Kidney epithelial cell (primary cell): ENCODE results near the gene RPP14. TPM values are rescaled to one million over a fixed set of nuclear protein-coding genes. Genes with fewer than 3 reads are reported as not detected.

Experiments
- DNase-seq: peaks from one replicate; pipeline ENCODE4 v3.0.0-alpha.2; 2010; ENCODE audit warnings: low read depth
- H3K27me3 ChIP-seq: 2 replicates; pipeline ENCODE4 v1.6.0; 2011; ENCODE audit warnings: low read length; ENCODE audit not compliant: control insufficient read depth, insufficient read depth
- H3K36me3 ChIP-seq: 2 replicates; pipeline ENCODE4 v1.5.1; 2011; ENCODE audit warnings: low read length; ENCODE audit not compliant: control insufficient read depth, insufficient read depth
- H3K4me3 ChIP-seq: 2 replicates; pipeline ENCODE4 v1.5.1; 2011; ENCODE audit warnings: low read depth, mild to moderate bottlenecking, control low read depth, low read length
- CTCF ChIP-seq: IDR thresholded peaks from 2 replicates; pipeline ENCODE4 v1.5.1; 2011; ENCODE audit warnings: mild to moderate bottlenecking, moderate library complexity, low read length, control low read depth, inconsistent platforms; ENCODE audit not compliant: insufficient read depth, poor library complexity, severe bottlenecking
- total RNA-seq: library from RNA; depleted of rRNA; stranded (reverse); fragments of >200 nt; gene quantifications from 2 replicates; pipeline ENCODE4 v1.2.3, GENCODE V29; 2015

The RPP14 gene
- total RNA-seq, 1 donor from 2014 or later, result 15.1 TPM

GRCh38 chr3:58350627-58351013 lies 44.6 kb downstream of the RPP14 start:
- no peak for TF ChIP-seq CTCF
- Histone ChIP-seq H3K36me3 (no peaks in the 10 kb centered on the region), H3K4me3 (no peak overlapping the region), H3K27me3 (no peaks in the 10 kb centered on the region)
- no peak for DNase-seq

GRCh38 chr3:58351920-58352319 lies 45.9 kb downstream of the RPP14 start:
- no peaks in the 10 kb centered on the region for H3K27me3 ChIP-seq
- DNase-seq, result no peak
- TF ChIP-seq CTCF, result no peak
- no peaks in the 10 kb centered on the region for H3K36me3 ChIP-seq
- H3K4me3 ChIP-seq, result no peak overlapping the region

DNA sequence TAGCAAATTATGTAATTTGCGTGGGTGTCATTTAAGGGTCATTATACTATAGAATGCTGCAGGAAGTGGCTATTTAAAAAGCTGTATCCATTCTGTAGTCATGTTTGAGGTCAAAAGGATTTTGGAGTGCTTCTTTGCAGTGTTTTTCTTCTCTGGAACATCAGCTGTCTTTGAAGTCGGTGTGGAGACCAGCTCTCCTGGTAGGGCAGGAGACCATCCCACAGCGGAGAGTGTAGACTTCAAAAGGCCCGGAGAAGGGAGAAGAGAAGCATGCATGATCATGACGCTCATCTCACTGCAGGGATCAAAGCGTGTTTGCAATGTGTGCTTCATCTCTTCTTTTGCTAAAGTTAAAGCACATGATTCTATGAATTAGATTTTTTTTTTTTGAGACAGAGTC lies 46.6 kb downstream of the RPP14 start:
- no peak for TF ChIP-seq CTCF
- H3K4me3 ChIP-seq, result no peak overlapping the region
- DNase-seq, result no peak
- no peaks in the 10 kb centered on the region for H3K36me3 ChIP-seq
- no peaks in the 10 kb centered on the region for H3K27me3 ChIP-seq

GRCh38 chr3:58353722-58354553 lies 47.9 kb downstream of the RPP14 start:
- no peak overlapping the region for H3K4me3 ChIP-seq
- no peak for TF ChIP-seq CTCF
- H3K36me3 ChIP-seq, result no peaks in the 10 kb centered on the region
- no peak for DNase-seq
- no peaks in the 10 kb centered on the region for H3K27me3 ChIP-seq

- DNase-seq, result no peak
- Histone ChIP-seq H3K36me3 (no peaks in the 10 kb centered on the region), H3K4me3 (no peak overlapping the region), H3K27me3 (no peaks in the 10 kb centered on the region)
- no peak for TF ChIP-seq CTCF
Observed at GRCh38 chr3:58355179-58355578, 49.1 kb downstream of the RPP14 start.

DNA sequence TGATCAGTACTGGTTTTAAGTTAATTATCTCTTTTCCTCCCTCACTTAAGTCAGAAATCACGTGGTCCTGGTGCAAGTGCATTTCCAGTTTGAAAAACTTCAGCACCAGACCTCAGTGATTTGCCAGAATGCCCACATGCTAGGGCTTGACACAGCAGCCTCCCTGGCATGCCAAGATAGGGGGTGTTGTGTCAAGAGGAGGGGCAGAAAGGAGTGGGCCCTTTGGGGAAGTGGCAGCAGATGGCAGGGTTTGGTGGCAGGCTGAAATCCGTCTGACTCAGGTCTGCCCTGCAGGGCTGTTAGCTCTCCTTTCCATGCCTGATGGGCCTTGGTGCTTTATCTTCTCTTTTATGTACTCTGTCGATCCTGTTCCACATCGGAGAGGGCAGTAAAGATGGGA lies 50.0 kb downstream of the RPP14 start:
- no peak for DNase-seq
- no peaks in the 10 kb centered on the region for H3K27me3 ChIP-seq
- H3K36me3 ChIP-seq, result no peaks in the 10 kb centered on the region
- no peak for TF ChIP-seq CTCF
- no peak overlapping the region for H3K4me3 ChIP-seq
